HG03439 (cell line): ENCODE results near the gene ELL2.
A peak's percentile ranks its signal among the peaks of the same experiment; 100 is the strongest.
"Not testable (repeated sequence)": the region's sequence is repeated elsewhere in the genome, so short reads cannot be mapped to it uniquely, and the experiment has no call there.

Source experiments
- ATAC-seq: cut with Tn5 transposase; IDR thresholded peaks from one replicate; pipeline ENCODE4 v1.9.1; 2021; ENCODE audit warnings: mild to moderate bottlenecking, moderate library complexity; ENCODE audit not compliant: unreplicated experiment

Gene ELL2

GRCh38 chr5:95931079-95931833 is 30.4 kb downstream of the ELL2 start:
- ATAC-seq, result no peak

- ATAC-seq, result no peak
Measured at GRCh38 chr5:95930141-95930930, 31.3 kb downstream of the ELL2 start.

GRCh38 chr5:95928724-95929253 is 32.9 kb downstream of the ELL2 start:
- ATAC-seq, result no peak

GRCh38 chr5:95927927-95928723 is 33.5 kb downstream of the ELL2 start:
- peak; percentile 58 for ATAC-seq

GRCh38 chr5:95927300-95927699 is 34.4 kb downstream of the ELL2 start:
- ATAC-seq, result not testable (repeated sequence)

- ATAC-seq, result peak; percentile 50
Measured at GRCh38 chr5:95925939-95926338, 35.7 kb downstream of the ELL2 start.

- no peak for ATAC-seq
Measured at GRCh38 chr5:95925378-95925744, 36.3 kb downstream of the ELL2 start.

GRCh38 chr5:95924720-95925377 is 36.8 kb downstream of the ELL2 start:
- ATAC-seq, result no peak

GRCh38 chr5:95923918-95924544 is 37.6 kb downstream of the ELL2 start:
- ATAC-seq, result no peak

- no peak for ATAC-seq
Measured at GRCh38 chr5:95922798-95923197, 38.9 kb downstream of the ELL2 start.

- ATAC-seq, result no peak
Measured at GRCh38 chr5:95921501-95921900, 40.1 kb downstream of the ELL2 start.

- no peak for ATAC-seq
Measured at GRCh38 chr5:95920822-95921221, 40.8 kb downstream of the ELL2 start.

GRCh38 chr5:95919658-95920057 is 42.0 kb downstream of the ELL2 start:
- no peak for ATAC-seq

- no peak for ATAC-seq
Measured at GRCh38 chr5:95918421-95919006, 43.1 kb downstream of the ELL2 start.

- ATAC-seq, result no peak
Measured at GRCh38 chr5:95917207-95917606, 44.4 kb downstream of the ELL2 start.

GRCh38 chr5:95916687-95917085 is 45.0 kb downstream of the ELL2 start:
- no peak for ATAC-seq

GRCh38 chr5:95915999-95916686 is 45.5 kb downstream of the ELL2 start:
- no peak for ATAC-seq

GRCh38 chr5:95913663-95914062 is 48.0 kb downstream of the ELL2 start:
- ATAC-seq, result no peak

- no peak for ATAC-seq
Measured at GRCh38 chr5:95912029-95912428, 49.6 kb downstream of the ELL2 start.
